GM12865 (cell line): ENCODE measurements around the gene BIRC7.

ENCODE experiments used
- DNase-seq: peaks from one replicate; pipeline ENCODE4 v3.0.0; 2010; ENCODE audit warnings: low read depth
- H3K4me3 ChIP-seq: 2 replicates; pipeline ENCODE4 v1.5.1; 2011; ENCODE audit warnings: mild to moderate bottlenecking, low read depth, low read length, control low read depth
- CTCF ChIP-seq: IDR thresholded peaks from 2 replicates; pipeline ENCODE4 v1.5.1; 2011; ENCODE audit warnings: low read length, control low read depth, low read depth, inconsistent platforms; ENCODE audit not compliant: insufficient read depth; ENCODE audit errors: missing control alignments

The BIRC7 gene

GRCh38 chr20:63189322-63189642 is 46.4 kb upstream of the BIRC7 start:
- no peak overlapping the region for H3K4me3 ChIP-seq
- TF ChIP-seq CTCF, result no peak
- DNase-seq, result no peak

GRCh38 chr20:63189846-63190559 is 45.7 kb upstream of the BIRC7 start:
- TF ChIP-seq CTCF, result no peak
- no peak for DNase-seq
- no peak overlapping the region for H3K4me3 ChIP-seq

- TF ChIP-seq CTCF, result no peak
- no peak overlapping the region for H3K4me3 ChIP-seq
- no peak for DNase-seq
These were observed 44.9 kb upstream of the BIRC7 start for GRCh38 chr20:63190828-63191227.

GRCh38 chr20:63191400-63191799 is 44.3 kb upstream of the BIRC7 start:
- H3K4me3 ChIP-seq, result no peak overlapping the region
- TF ChIP-seq CTCF, result no peak
- DNase-seq, result no peak

GRCh38 chr20:63192721-63193120 is 43.0 kb upstream of the BIRC7 start:
- TF ChIP-seq CTCF, result no peak
- no peak for DNase-seq
- no peak overlapping the region for H3K4me3 ChIP-seq

- no peak overlapping the region for H3K4me3 ChIP-seq
- no peak for DNase-seq
- no peak for TF ChIP-seq CTCF
These were observed 41.5 kb upstream of the BIRC7 start for GRCh38 chr20:63194007-63194796.
